SK-N-SH treated with all-trans-retinoic acid at 6 μM for 48 hours (cell line): ENCODE data around the gene STX10.

Source experiments
- ATAC-seq: fragments of 200-7000 bp; cut with Tn5 transposase; 3 replicates; pipeline ENCODE4 v1.9.1; 2020; ENCODE audit warnings: mild to moderate bottlenecking, moderate library complexity
- ARNTL ChIP-seq: fragments of 450-650 bp; formaldehyde crosslinking; IDR thresholded peaks from 2 replicates; pipeline ENCODE4 v1.5.0; 2020; ENCODE audit warnings: low read depth, mild to moderate bottlenecking, moderate library complexity, borderline replicate concordance
- BACH2 ChIP-seq: fragments of 250-450 bp; sonication (Bioruptor Pico); IDR thresholded peaks from 2 replicates; pipeline ENCODE4 v1.9.0; 2021; ENCODE audit warnings: mild to moderate bottlenecking, borderline replicate concordance
- CREB5 ChIP-seq: fragments of 250-450 bp; sonication (Bioruptor Pico); IDR thresholded peaks from 2 replicates; pipeline ENCODE4 v1.5.1; 2020; ENCODE audit warnings: low read depth, mild to moderate bottlenecking, moderate library complexity
- CSRNP3 ChIP-seq: fragments of 250-450 bp; sonication (Bioruptor Pico); IDR thresholded peaks from 2 replicates; pipeline ENCODE4 v1.5.1; 2021; ENCODE audit warnings: mild to moderate bottlenecking, moderate library complexity
- ISL1 ChIP-seq: fragments of 250-450 bp; sonication (Bioruptor Pico); IDR thresholded peaks from 2 replicates; pipeline ENCODE4 v2.1.2; 2022; ENCODE audit warnings: mild to moderate bottlenecking, moderate library complexity
- PATZ1 ChIP-seq: fragments of 250-450 bp; sonication (Bioruptor Pico); IDR thresholded peaks from 2 replicates; pipeline ENCODE4 v1.8.0; 2020; ENCODE audit warnings: mild to moderate bottlenecking, moderate library complexity, borderline replicate concordance
- POU6F1 ChIP-seq: fragments of 250-450 bp; sonication (Bioruptor Pico); IDR thresholded peaks from 2 replicates; pipeline ENCODE4 v1.8.0; 2021; ENCODE audit warnings: low read depth, mild to moderate bottlenecking, moderate library complexity, borderline replicate concordance
- PPARA ChIP-seq: fragments of 250-450 bp; sonication (Bioruptor Pico); IDR thresholded peaks from 2 replicates; pipeline ENCODE4 v1.5.0; 2020; ENCODE audit warnings: mild to moderate bottlenecking, borderline replicate concordance
- TSHZ2 ChIP-seq: fragments of 250-450 bp; sonication (Bioruptor Pico); IDR thresholded peaks from 2 replicates; pipeline ENCODE4 v1.5.0; 2020; ENCODE audit warnings: mild to moderate bottlenecking, moderate library complexity
- ZC3H10 ChIP-seq: fragments of 250-450 bp; sonication (Bioruptor Pico); IDR thresholded peaks from 2 replicates; pipeline ENCODE4 v1.5.1; 2021; ENCODE audit warnings: mild to moderate bottlenecking, moderate library complexity
- ZFP3 ChIP-seq: fragments of 250-450 bp; sonication (Bioruptor Pico); IDR thresholded peaks from 2 replicates; pipeline ENCODE4 v1.5.0; 2020; ENCODE audit warnings: mild to moderate bottlenecking, moderate library complexity
- ZFP30 ChIP-seq: fragments of 450-650 bp; formaldehyde crosslinking; IDR thresholded peaks from 2 replicates; pipeline ENCODE4 v1.5.0; 2022; ENCODE audit warnings: mild to moderate bottlenecking, moderate library complexity
- ZNF565 ChIP-seq: fragments of 450-650 bp; formaldehyde crosslinking; conservative IDR thresholded peaks from 2 replicates; pipeline ENCODE4 v1.5.0; 2020; ENCODE audit warnings: low read depth, mild to moderate bottlenecking, moderate library complexity
- ZNF70 ChIP-seq: fragments of 450-650 bp; formaldehyde crosslinking; IDR thresholded peaks from 2 replicates; pipeline ENCODE4 v1.5.0; 2020; ENCODE audit warnings: mild to moderate bottlenecking, moderate library complexity
- ZNF8 ChIP-seq: fragments of 450-650 bp; formaldehyde crosslinking; IDR thresholded peaks from 2 replicates; pipeline ENCODE4 v1.5.0; 2020; ENCODE audit warnings: mild to moderate bottlenecking, moderate library complexity

STX10 gene

GRCh38 chr19:13112555-13112954 lies 37.6 kb downstream of the STX10 start (continued):
- TF ChIP-seq TSHZ2 (CRISPR knock-in tag): no peak
- no peak for TF ChIP-seq ARNTL (CRISPR knock-in tag)
- no peak for TF ChIP-seq ZNF565 (CRISPR knock-in tag)
- TF ChIP-seq PPARA: no peak
- TF ChIP-seq ZNF8: no peak
- TF ChIP-seq CSRNP3 (CRISPR knock-in tag): no peak
- TF ChIP-seq ZFP3 (CRISPR knock-in tag): no peak
- no peak for TF ChIP-seq ZC3H10 (CRISPR knock-in tag)

- no peak for ATAC-seq
- no peak for TF ChIP-seq ZC3H10 (CRISPR knock-in tag)
- no peak for TF ChIP-seq POU6F1 (CRISPR knock-in tag)
- no peak for TF ChIP-seq ISL1 (CRISPR knock-in tag)
- no peak for TF ChIP-seq ZFP3 (CRISPR knock-in tag)
- no peak for TF ChIP-seq PATZ1 (CRISPR knock-in tag)
- no peak for TF ChIP-seq ZNF565 (CRISPR knock-in tag)
These were observed 40.0 kb downstream of the STX10 start for GRCh38 chr19:13110099-13110610.

GRCh38 chr19:13109361-13110098 lies 40.6 kb downstream of the STX10 start:
- no peak for ATAC-seq
- TF ChIP-seq TSHZ2 (CRISPR knock-in tag): no peak

- ATAC-seq: no peak
- TF ChIP-seq CREB5 (CRISPR knock-in tag) (no peak), BACH2 (CRISPR knock-in tag) (no peak), ZFP30 (no peak), ZNF70 (CRISPR knock-in tag) (no peak)
These were observed 45.1 kb downstream of the STX10 start for GRCh38 chr19:13104848-13105711.
